ENCODE data around the gene BABAM2. TPM values are rescaled to one million over a fixed set of nuclear protein-coding genes. Genes with fewer than 3 reads are reported as not detected.

Gene BABAM2
- total and polyA plus RNA-seq, 9 of the 15 experiments (the other 6 are each of a cell fraction or from before 2014, with no cell fraction given) = 10.9 to 37.4 (median 25.6) TPM

GRCh38 chr2:27925766-27926472 lies 35.4 kb downstream of the BABAM2 start:
- H3K4me3 ChIP-seq = no peak overlapping the region
- intact Hi-C loops (cut with micrococcal nuclease) (no loop called here), in situ Hi-C loops (cut with MboI) (no loop called here)
- H2AFZ ChIP-seq (ENCODE audit: low read depth, low read length) = peak overlapping the region; percentile 68; the same call in 1 of the 2 replicates
- H3K4me1 ChIP-seq (replicated peaks in 1 of 2; ENCODE audit: control insufficient read depth in 2 of 2, insufficient read depth in 2 of 2, low read length in 2 of 2) = peaks cover 0 to 17% of the 10 kb centered on the region in 2 experiments; a peak in 4 of 5 replicates
- peak overlapping the region; percentile 21 to 57; a peak in 2 of 4 replicates for H3K9ac ChIP-seq (ENCODE audit: insufficient read depth in 1 of 2, low read depth in 2 of 2, low read length in 2 of 2)
- no peaks in the 10 kb centered on the region for H3K9me1 ChIP-seq (ENCODE audit: control insufficient read depth, insufficient read depth, low read length)
- no peaks in the 10 kb centered on the region for H4K20me1 ChIP-seq (replicated peaks; ENCODE audit: control insufficient read depth, insufficient read depth, low read length)
- BruUV-seq (replicated peaks) = no TSS peak
- 4% methylated on average over 4 of the region's 4 CpGs for WGBS (ENCODE audit: insufficient coverage, low coverage, missing lambda C conversion rate)
- no peaks in the 10 kb centered on the region for H3K36me3 ChIP-seq (ENCODE audit: control insufficient read depth, insufficient read depth, low read length)
- ChIA-PET POLR2A (interaction anchor here (1.2 kb wide), 1 partner anchor 10 kb away, joined by 4 read pairs; no protein-coding TSS in a partner anchor), CTCF (ENCODE audit: low intra/inter-chr PET ratio) (no interaction called here)
- H3K79me2 ChIP-seq (ENCODE audit: control insufficient read depth, insufficient read depth, low read length) = no peaks in the 10 kb centered on the region
- no peaks in the 10 kb centered on the region for H3K9me3 ChIP-seq (replicated peaks; ENCODE audit: control insufficient read depth, insufficient read depth, low read depth, low read length)
- H3K27ac ChIP-seq (ENCODE audit: extremely low read depth, low read depth, low read length) = peak overlapping the region; percentile 37; the same call in 1 of the 3 replicates
- H3K4me2 ChIP-seq (ENCODE audit: insufficient read depth, low read length) = peak overlapping the region; percentile 74
- no peaks in the 10 kb centered on the region for H3K27me3 ChIP-seq (ENCODE audit: control insufficient read depth in 2 of 2, insufficient read depth in 2 of 2, low read length in 2 of 2)
- ATAC-seq (peak; percentile 86), FAIRE-seq (peak; percentile 79), DNase-seq (ENCODE audit: extremely low read depth in 1 of 4, low spot score in 3 of 4) (peak in 3 of 4 experiments; percentile 8 to 42 (median 35))
- TF ChIP-seq PHF8 (IDR thresholded peaks at IDR 0.05; ENCODE audit: borderline replicate concordance, low read length) (no peak), FOXA1 (IDR thresholded peaks at IDR 0.05; ENCODE audit: borderline replicate concordance) (0 out of 2 replicates have a peak, but pooled peaks have one; percentile 38), ESRRA (IDR thresholded peaks at IDR 0.05; ENCODE audit: borderline replicate concordance, low read depth) (peak; percentile 19; the same call in 1 of the 2 replicates), PHF21A (IDR thresholded peaks at IDR 0.05; ENCODE audit: borderline replicate concordance, low read depth) (no peak), ZEB2 (IDR thresholded peaks at IDR 0.05) (peak; percentile 81), MAFK (IDR thresholded peaks at IDR 0.05; ENCODE audit: low read length) (peak; percentile 76), EHMT2 (IDR thresholded peaks at IDR 0.05) (0 out of 2 replicates have a peak, but pooled peaks have one; percentile 6), PBX2 (CRISPR knock-in tag; IDR thresholded peaks at IDR 0.05; ENCODE audit: low read depth) (no peak), PBX2 (tag; conservative IDR thresholded peaks at IDR 0.05; ENCODE audit: low read depth) (0 out of 2 replicates have a peak, but pooled peaks have one; percentile 9), ZNF644 (tag; IDR thresholded peaks at IDR 0.05; ENCODE audit: low read depth) (0 out of 2 replicates have a peak, but pooled peaks have one; percentile 56), ID3 (CRISPR knock-in tag; IDR thresholded peaks at IDR 0.05) (no peak), ID3 (tag; IDR thresholded peaks at IDR 0.05) (no peak), ARID4B (CRISPR knock-in tag; IDR thresholded peaks at IDR 0.05) (no peak), RNF2 (IDR thresholded peaks at IDR 0.05) (0 out of 2 replicates have a peak, but pooled peaks have one; percentile 30)
